Mesendoderm (in vitro differentiated cells): Measurements from ENCODE around the gene ZSCAN5B.
"Not testable (repeated sequence)": the region's sequence is repeated elsewhere in the genome, so short reads cannot be mapped to it uniquely, and the experiment has no call there.

ENCODE experiments used
- DNase-seq: peaks from one replicate; pipeline ENCODE4 v3.0.0; 2013
- H2AK5ac ChIP-seq: 2 replicates; pipeline ENCODE4 v1.6.1; 2013; ENCODE audit warnings: low read length, inconsistent platforms
- H2BK120ac ChIP-seq: 2 replicates; pipeline ENCODE4 v1.6.1; 2013; ENCODE audit warnings: low read depth, mild to moderate bottlenecking, low read length, moderate library complexity, mixed read lengths
- H2BK15ac ChIP-seq: replicated peaks from 2 replicates; pipeline ENCODE4 v1.6.1; 2013; ENCODE audit warnings: low read depth, mild to moderate bottlenecking, moderate library complexity
- H2BK5ac ChIP-seq: 2 replicates; pipeline ENCODE4 v1.6.1; 2013; ENCODE audit warnings: low read length, inconsistent platforms
- H3K18ac ChIP-seq: 2 replicates; pipeline ENCODE4 v1.6.1; 2013; ENCODE audit warnings: mild to moderate bottlenecking, low read length, mixed read lengths
- H3K23ac ChIP-seq: one replicate; pipeline ENCODE4 v1.6.1; 2013; ENCODE audit warnings: low read length
- H3K27ac ChIP-seq: 2 replicates; pipeline ENCODE4 v1.5.1; 2013; ENCODE audit warnings: low read depth, mild to moderate bottlenecking, inconsistent platforms, low read length, moderate library complexity
- H3K27me3 ChIP-seq: 2 replicates; pipeline ENCODE4 v1.6.1; 2013; ENCODE audit warnings: low read length, control low read depth, mild to moderate bottlenecking, inconsistent platforms; ENCODE audit not compliant: insufficient read depth, poor library complexity
- H3K36me3 ChIP-seq: 2 replicates; pipeline ENCODE4 v1.6.1; 2013; ENCODE audit warnings: low read length, inconsistent platforms; ENCODE audit not compliant: control insufficient read depth, insufficient read depth
- H3K4ac ChIP-seq: one replicate; pipeline ENCODE4 v1.6.1; 2013; ENCODE audit warnings: low read depth, mild to moderate bottlenecking, low read length, moderate library complexity
- H3K4me1 ChIP-seq: 2 replicates; pipeline ENCODE4 v1.6.1; 2013; ENCODE audit warnings: low read depth, low read length, inconsistent platforms; ENCODE audit not compliant: control insufficient read depth
- H3K4me2 ChIP-seq: 2 replicates; pipeline ENCODE4 v1.6.1; 2013; ENCODE audit warnings: low read length
- H3K4me3 ChIP-seq: 2 replicates; pipeline ENCODE4 v1.5.1; 2013; ENCODE audit warnings: mild to moderate bottlenecking, low read length
- H3K56ac ChIP-seq: one replicate; pipeline ENCODE4 v1.6.1; 2013; ENCODE audit warnings: low read length
- H3K79me1 ChIP-seq: 2 replicates; pipeline ENCODE4 v1.6.1; 2013; ENCODE audit warnings: low read length, inconsistent platforms
- H3K79me2 ChIP-seq: 2 replicates; pipeline ENCODE4 v1.6.1; 2013; ENCODE audit warnings: mild to moderate bottlenecking, low read length; ENCODE audit not compliant: control insufficient read depth, insufficient read depth
- H3K9ac ChIP-seq: 2 replicates; pipeline ENCODE4 v1.6.1; 2013; ENCODE audit warnings: low read length, inconsistent platforms
- H4K5ac ChIP-seq: one replicate; pipeline ENCODE4 v1.6.1; 2013; ENCODE audit warnings: low read length
- H4K8ac ChIP-seq: one replicate; pipeline ENCODE4 v1.6.1; 2013; ENCODE audit warnings: low read depth, mild to moderate bottlenecking, control low read depth, low read length, moderate library complexity
- WGBS: extraction: QIAGEN DNeasy Blood & Tissue Kit; methylation state at CpG from one replicate; pipeline ENCODE4 v1.1.7; 2013; ENCODE audit warnings: low lambda C conversion rate, missing lambda C conversion rate; ENCODE audit not compliant: insufficient coverage; ENCODE audit errors: extremely low coverage; 5-methylcytosine and 5-hydroxymethylcytosine counted together

ZSCAN5B gene

GRCh38 chr19:56189785-56190184 lies 7.8 kb downstream of the ZSCAN5B start:
- no peak overlapping the region for H3K18ac ChIP-seq
- no peaks in the 10 kb centered on the region for H3K4me1 ChIP-seq
- H3K27ac ChIP-seq = no peak overlapping the region
- no peak overlapping the region for H2BK5ac ChIP-seq
- no peak overlapping the region for H2AK5ac ChIP-seq
- H3K36me3 ChIP-seq = no peaks in the 10 kb centered on the region
- H2BK120ac ChIP-seq = no peak overlapping the region
- H4K8ac ChIP-seq = no peak overlapping the region
- no peak overlapping the region for H3K23ac ChIP-seq
- DNase-seq = peak; percentile 11
- H3K56ac ChIP-seq = no peak overlapping the region
- H3K4me2 ChIP-seq = no peak overlapping the region
- no peak overlapping the region for H3K4ac ChIP-seq
- H3K79me1 ChIP-seq = no peaks in the 10 kb centered on the region
- H4K5ac ChIP-seq = no peak overlapping the region
- no peaks in the 10 kb centered on the region for H3K79me2 ChIP-seq
- H3K27me3 ChIP-seq = no peaks in the 10 kb centered on the region
- no peak overlapping the region for H2BK15ac ChIP-seq
- no CpG with 5 or more reads among the region's 17 CpGs for WGBS
- H3K9ac ChIP-seq = no peak overlapping the region
- H3K4me3 ChIP-seq = no peak overlapping the region

GRCh38 chr19:56177564-56178243 lies 19.9 kb downstream of the ZSCAN5B start:
- no peak overlapping the region for H3K56ac ChIP-seq
- no peak overlapping the region for H3K27ac ChIP-seq
- no peak overlapping the region for H3K23ac ChIP-seq
- H3K4me2 ChIP-seq = no peak overlapping the region
- no peak for DNase-seq
- H3K4ac ChIP-seq = no peak overlapping the region
- no peak overlapping the region for H4K8ac ChIP-seq
- H2BK5ac ChIP-seq = no peak overlapping the region
- H3K4me1 ChIP-seq = no peaks in the 10 kb centered on the region
- no peak overlapping the region for H2BK15ac ChIP-seq
- H3K36me3 ChIP-seq = no peaks in the 10 kb centered on the region
- H2BK120ac ChIP-seq = no peak overlapping the region
- no peaks in the 10 kb centered on the region for H3K27me3 ChIP-seq
- no peaks in the 10 kb centered on the region for H3K79me2 ChIP-seq
- H4K5ac ChIP-seq = no peak overlapping the region
- H3K18ac ChIP-seq = no peak overlapping the region
- H2AK5ac ChIP-seq = no peak overlapping the region
- H3K4me3 ChIP-seq = no peak overlapping the region
- WGBS = no CpG with 5 or more reads among the region's 11 CpGs
- H3K9ac ChIP-seq = no peak overlapping the region
- H3K79me1 ChIP-seq = no peaks in the 10 kb centered on the region

DNA sequence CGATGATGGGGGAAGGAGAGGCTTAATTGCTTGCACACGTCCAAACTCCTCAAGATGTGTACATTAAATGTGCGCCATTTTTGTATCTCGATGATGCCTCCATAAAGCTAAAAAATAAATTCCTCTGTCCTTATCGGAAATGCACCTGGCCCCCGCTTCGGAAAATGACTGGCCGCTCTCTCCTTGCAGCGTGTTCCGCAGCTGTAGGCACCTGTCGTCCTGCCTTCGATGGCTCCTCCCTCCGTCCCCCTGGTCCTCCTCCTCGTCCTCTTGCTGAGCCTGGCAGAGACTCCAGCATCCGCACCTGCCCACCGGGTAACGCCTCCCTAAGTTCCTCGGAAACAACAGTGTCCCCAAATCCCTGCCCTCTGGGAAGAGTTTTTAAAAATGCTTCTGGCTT lies 20.7 kb downstream of the ZSCAN5B start:
- H4K8ac ChIP-seq = no peak overlapping the region
- no peak overlapping the region for H3K18ac ChIP-seq
- no peak overlapping the region for H2BK15ac ChIP-seq
- H4K5ac ChIP-seq = no peak overlapping the region
- no peak overlapping the region for H3K4me2 ChIP-seq
- no peak overlapping the region for H2BK5ac ChIP-seq
- no peak overlapping the region for H3K9ac ChIP-seq
- no peaks in the 10 kb centered on the region for H3K27me3 ChIP-seq
- no peak overlapping the region for H3K23ac ChIP-seq
- no peak overlapping the region for H2AK5ac ChIP-seq
- H3K79me1 ChIP-seq = no peaks in the 10 kb centered on the region
- WGBS = no CpG with 5 or more reads among the region's 18 CpGs
- no peaks in the 10 kb centered on the region for H3K36me3 ChIP-seq
- no peak overlapping the region for H2BK120ac ChIP-seq
- no peak for DNase-seq
- no peak overlapping the region for H3K56ac ChIP-seq
- H3K4me3 ChIP-seq = no peak overlapping the region
- H3K4me1 ChIP-seq = no peaks in the 10 kb centered on the region
- no peaks in the 10 kb centered on the region for H3K79me2 ChIP-seq
- no peak overlapping the region for H3K27ac ChIP-seq
- H3K4ac ChIP-seq = no peak overlapping the region

DNA sequence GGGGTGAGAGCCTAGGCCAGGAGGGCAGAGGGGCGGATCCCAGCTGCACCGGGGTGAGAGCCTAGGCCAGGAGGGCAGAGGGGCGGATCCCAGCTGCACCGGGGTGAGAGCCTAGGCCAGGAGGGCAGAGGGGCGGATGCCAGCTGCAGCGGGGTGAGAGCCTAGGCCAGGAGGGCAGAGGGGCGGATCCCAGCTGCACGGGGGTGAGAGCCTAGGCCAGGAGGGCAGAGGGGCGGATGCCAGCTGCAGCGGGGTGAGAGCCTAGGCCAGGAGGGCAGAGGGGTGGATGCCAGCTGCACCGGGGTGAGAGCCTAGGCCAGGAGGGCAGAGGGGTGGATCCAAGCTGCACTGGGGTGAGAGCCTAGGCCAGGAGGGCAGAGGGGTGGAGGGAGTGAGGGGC lies 21.3 kb downstream of the ZSCAN5B start:
- not testable (repeated sequence) for H3K27me3 ChIP-seq, H2BK120ac ChIP-seq, H3K4me1 ChIP-seq, H3K4me2 ChIP-seq, H4K8ac ChIP-seq, H3K23ac ChIP-seq, H3K4ac ChIP-seq, H3K18ac ChIP-seq, H4K5ac ChIP-seq, H3K79me1 ChIP-seq, DNase-seq, H2AK5ac ChIP-seq, H3K79me2 ChIP-seq, H3K9ac ChIP-seq, H3K4me3 ChIP-seq, H2BK5ac ChIP-seq, H3K56ac ChIP-seq, H2BK15ac ChIP-seq, H3K36me3 ChIP-seq, H3K27ac ChIP-seq
- WGBS = no CpG with 5 or more reads among the region's 11 CpGs

- not testable (repeated sequence) for H3K9ac ChIP-seq, H2BK15ac ChIP-seq, H3K27ac ChIP-seq, H3K18ac ChIP-seq, H3K79me1 ChIP-seq, H4K5ac ChIP-seq, H2BK5ac ChIP-seq, H3K36me3 ChIP-seq, DNase-seq, H3K4me1 ChIP-seq, H2AK5ac ChIP-seq, H3K23ac ChIP-seq, H3K56ac ChIP-seq, H3K4me3 ChIP-seq, H3K4ac ChIP-seq, H3K4me2 ChIP-seq, H3K27me3 ChIP-seq, H4K8ac ChIP-seq, H3K79me2 ChIP-seq, H2BK120ac ChIP-seq
- WGBS = no CpG with 5 or more reads among the region's 15 CpGs
Observed at GRCh38 chr19:56175861-56176307, 21.7 kb downstream of the ZSCAN5B start, which contains the start of gene GALP. GALP (plus strand) TSS chr19:56176008; CDS start chr19:56177109, 1,101 bp downstream.

DNA sequence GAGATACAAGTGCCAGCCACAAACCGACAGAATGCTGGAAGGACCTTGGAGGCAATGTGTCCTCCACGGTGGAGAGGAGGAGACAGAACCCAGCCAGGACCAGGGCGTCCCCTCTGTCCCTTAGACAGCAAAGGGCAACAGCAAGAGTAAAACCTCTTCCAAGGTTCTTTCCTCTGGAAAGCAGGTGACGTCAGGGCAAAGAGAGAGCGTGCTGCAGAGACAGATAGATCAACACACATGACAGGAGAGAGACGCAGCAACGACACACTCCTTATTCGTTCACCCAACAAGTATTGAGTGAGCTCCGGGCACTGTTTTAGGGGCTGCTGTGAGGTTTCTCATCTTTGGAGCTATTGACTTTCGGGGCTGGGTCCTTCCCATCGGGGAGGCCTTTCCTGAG lies 23.0 kb downstream of the ZSCAN5B start:
- Histone ChIP-seq H3K56ac (no peak overlapping the region), H3K18ac (no peak overlapping the region), H3K4ac (no peak overlapping the region), H3K9ac (no peak overlapping the region), H3K4me2 (no peak overlapping the region), H2BK15ac (no peak overlapping the region), H3K36me3 (no peaks in the 10 kb centered on the region), H3K4me1 (no peaks in the 10 kb centered on the region), H3K27me3 (no peaks in the 10 kb centered on the region), H3K27ac (no peak overlapping the region), H4K8ac (no peak overlapping the region), H2AK5ac (no peak overlapping the region), H3K79me1 (no peaks in the 10 kb centered on the region), H4K5ac (no peak overlapping the region), H3K23ac (no peak overlapping the region), H2BK120ac (no peak overlapping the region), H3K4me3 (no peak overlapping the region), H3K79me2 (no peaks in the 10 kb centered on the region), H2BK5ac (no peak overlapping the region)
- DNase-seq = no peak
- no CpG with 5 or more reads among the region's 11 CpGs for WGBS
